Esophagus muscularis mucosa (tissue), 3 donors: ENCODE results near the gene FAM111B.

ENCODE experiments used
- POLR2A ChIP-seq: fragments of 450-650 bp; IDR thresholded peaks from one replicate; pipeline ENCODE4 v1.6.1; 2017; ENCODE audit warnings: antibody characterized with exemption, moderate library complexity, mild to moderate bottlenecking, low read depth
- TF ChIP-seq, protein P1 (sequence below), 3 experiments: fragments of 200-600 bp in 2 of 3; fragments of 450-650 bp in 1 of 3; sonication (generic) in 2 of 3; IDR thresholded peaks; one replicate each; pipeline ENCODE4 v1.5.1; 2017 to 2019; ENCODE audit warnings: antibody characterized with exemption in 3 of 3, mild to moderate bottlenecking in 2 of 3, moderate library complexity in 1 of 3

DNA sequence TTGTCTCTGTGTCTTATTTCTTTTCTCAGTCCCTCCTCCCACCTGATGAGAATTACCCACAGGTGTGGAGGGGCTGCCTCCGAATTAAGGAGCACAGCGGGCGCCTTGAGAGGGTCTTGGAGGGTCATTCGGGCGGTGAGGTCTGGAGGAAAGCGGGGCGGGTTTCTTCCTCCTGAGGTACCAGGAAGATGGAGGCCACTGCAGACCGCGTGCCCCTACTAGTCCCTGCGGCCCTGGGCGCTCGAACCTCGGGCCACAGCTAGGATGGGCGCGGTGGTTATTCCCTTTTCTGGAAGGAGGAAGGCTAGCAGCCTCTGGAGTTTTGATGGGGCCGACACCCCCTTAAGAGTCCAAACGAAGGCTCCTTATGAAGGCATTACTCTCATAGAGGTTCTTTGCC is 30.2 kb downstream of the FAM111B start:
- TF ChIP-seq, protein P1, sequence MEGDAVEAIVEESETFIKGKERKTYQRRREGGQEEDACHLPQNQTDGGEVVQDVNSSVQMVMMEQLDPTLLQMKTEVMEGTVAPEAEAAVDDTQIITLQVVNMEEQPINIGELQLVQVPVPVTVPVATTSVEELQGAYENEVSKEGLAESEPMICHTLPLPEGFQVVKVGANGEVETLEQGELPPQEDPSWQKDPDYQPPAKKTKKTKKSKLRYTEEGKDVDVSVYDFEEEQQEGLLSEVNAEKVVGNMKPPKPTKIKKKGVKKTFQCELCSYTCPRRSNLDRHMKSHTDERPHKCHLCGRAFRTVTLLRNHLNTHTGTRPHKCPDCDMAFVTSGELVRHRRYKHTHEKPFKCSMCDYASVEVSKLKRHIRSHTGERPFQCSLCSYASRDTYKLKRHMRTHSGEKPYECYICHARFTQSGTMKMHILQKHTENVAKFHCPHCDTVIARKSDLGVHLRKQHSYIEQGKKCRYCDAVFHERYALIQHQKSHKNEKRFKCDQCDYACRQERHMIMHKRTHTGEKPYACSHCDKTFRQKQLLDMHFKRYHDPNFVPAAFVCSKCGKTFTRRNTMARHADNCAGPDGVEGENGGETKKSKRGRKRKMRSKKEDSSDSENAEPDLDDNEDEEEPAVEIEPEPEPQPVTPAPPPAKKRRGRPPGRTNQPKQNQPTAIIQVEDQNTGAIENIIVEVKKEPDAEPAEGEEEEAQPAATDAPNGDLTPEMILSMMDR (IDR thresholded peaks at IDR 0.05) = no peak
- no peak for TF ChIP-seq POLR2A
